GM21528 (cell line): Measurements from ENCODE around the gene MTUS2.
"Not testable (repeated sequence)": the region's sequence is repeated elsewhere in the genome, so short reads cannot be mapped to it uniquely, and the experiment has no call there.

Experiments
- ATAC-seq: cut with Tn5 transposase; IDR thresholded peaks from one replicate; pipeline ENCODE4 v1.9.1; 2021; ENCODE audit warnings: mild to moderate bottlenecking, moderate library complexity; ENCODE audit not compliant: unreplicated experiment, low FRiP score

Gene MTUS2

DNA sequence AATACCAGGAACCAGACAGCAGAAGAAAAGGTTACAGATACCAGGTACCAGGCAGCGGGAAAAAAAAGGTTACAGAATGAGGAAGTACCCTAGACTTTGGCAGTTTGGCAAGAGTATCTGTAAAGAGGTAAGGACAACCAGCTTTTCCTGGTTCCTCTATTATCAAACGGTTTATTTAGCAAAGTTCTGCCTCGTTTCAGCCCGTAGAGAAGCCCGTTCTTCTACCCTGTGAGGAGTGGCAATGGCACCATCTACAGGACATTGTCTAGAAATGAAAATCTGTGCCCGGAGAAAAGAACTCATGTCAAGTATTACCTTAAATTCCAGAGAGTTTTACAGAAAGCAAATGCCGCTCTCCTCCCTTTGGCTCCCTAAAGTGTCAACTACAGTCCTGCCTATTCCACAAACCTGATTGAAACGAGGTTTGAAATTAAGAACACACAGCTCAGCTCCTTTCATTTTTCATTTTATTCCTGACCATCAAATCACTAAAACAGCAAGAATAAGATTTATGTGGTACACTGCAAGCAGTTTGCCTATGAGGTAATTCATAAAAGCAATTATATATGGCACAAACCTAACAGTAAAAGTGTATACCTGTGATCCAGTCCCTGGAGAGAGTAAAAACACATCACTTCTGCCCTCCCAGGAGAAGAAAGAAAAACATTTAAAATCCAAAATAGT lies 549.1 kb downstream of the MTUS2 start:
- ATAC-seq, result no peak

DNA sequence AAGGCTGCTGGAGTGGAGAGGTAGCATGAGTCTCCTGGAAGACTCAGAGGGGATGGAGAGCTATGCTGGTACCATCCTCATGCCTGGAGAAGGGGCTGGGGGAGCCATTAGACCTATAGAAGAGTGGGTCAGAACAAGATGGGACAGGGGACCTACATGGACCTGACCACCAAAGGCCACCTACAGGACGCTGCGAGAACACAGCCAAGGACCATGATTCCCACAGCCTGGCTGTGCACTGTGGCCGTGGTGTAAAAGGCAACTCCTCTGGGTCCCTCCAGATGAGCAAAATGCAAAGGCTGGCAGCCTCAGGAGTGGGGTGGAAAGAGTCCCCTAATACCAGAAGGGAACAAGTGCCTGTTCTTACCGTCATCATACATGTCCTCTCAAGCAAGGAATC lies 559.1 kb downstream of the MTUS2 start:
- ATAC-seq, result no peak

DNA sequence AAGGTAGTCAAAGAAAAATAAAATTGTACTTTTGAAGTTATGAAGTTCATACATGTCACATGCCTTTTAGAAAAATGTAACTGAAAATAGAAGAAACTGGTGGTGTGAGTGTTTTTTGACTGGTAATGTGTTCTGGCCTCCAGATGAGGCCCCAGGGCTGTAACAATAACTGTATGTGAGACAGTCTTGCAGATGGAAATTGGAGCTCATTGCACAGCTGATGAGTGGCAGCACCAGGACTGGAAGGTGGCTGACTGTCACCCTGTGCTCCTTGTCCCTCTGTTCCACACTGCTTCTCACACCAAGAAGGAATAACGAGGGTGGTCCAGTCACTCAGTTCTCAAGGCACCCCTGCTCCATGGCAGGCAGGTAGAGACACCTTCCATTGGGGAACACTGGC lies 559.7 kb downstream of the MTUS2 start:
- no peak for ATAC-seq

DNA sequence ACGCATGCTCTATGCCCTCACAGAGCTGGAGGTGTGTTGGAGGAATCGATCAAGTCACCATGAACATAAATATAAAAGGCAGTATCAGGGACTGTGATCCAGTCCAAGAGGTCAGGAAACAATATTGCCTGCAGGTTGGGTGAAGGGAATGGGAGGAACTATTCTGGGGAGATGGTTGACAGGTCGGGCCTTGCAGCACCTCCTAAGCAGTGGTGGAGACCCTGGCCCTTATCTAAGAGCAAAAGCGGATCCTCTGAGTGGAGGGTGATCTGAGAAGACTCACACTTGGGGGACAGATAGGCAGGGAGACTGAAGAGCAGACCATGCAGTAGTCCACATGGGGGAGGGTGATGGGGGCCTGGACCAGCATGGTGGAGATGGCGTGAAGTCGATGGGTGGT lies 561.9 kb downstream of the MTUS2 start:
- ATAC-seq, result no peak

DNA sequence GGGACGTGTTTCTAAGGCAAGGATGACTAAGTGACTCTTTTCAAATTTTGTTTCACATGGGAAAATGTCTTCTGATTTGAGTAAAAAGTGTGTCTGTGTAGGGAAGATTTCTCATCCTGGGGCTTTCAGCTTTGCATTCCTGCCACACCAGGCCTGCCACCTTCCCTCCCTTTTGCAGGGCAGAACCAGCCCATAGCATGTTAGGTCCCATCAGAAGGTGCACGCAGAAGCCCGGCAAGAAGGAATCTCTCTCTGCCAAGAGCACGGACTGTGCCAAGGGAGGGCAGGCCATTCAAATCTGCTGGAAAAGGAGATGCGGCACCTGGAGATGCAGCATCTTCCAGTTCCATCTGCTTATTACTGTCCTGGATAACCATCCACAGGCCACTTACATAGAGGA lies 563.3 kb downstream of the MTUS2 start:
- ATAC-seq, result no peak

DNA sequence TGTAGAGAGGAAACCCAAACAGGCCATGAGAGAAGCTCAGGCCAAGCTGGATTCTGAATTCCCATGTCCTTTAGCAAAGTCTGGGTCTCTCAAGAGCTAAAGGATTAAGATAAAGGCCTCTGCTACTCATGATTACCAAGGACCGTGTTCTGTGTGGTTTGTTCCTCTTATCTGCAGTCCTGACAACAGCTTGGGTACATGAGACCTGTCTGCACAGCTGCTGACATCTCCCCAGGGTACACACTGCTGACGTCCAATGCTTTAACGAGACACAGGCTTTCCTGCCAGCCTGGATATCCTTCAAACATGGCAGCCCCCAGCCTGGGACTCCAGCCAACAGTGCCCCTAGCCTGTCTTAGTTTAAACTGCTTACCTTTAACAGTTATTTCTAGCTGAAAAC lies 564.3 kb downstream of the MTUS2 start:
- ATAC-seq, result no peak

DNA sequence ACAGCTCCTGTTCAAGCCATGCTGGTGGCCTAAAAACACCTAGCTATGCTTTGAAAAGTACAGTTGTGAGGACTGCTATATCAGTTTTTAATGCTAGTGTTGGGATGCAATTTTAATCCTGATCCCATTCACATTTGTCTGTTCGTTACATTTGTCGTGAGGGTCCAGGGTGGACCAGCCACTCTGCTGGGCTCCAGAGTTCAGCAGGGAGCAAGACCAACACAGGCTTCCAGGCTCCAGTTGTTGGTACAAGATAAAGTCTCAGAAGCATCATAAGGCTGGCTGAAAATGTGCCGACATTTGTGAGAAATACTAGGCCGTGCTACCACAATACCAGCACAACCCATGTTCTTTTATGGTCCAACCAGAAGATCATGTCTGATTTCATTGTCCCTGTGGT lies 564.7 kb downstream of the MTUS2 start:
- ATAC-seq, result no peak

DNA sequence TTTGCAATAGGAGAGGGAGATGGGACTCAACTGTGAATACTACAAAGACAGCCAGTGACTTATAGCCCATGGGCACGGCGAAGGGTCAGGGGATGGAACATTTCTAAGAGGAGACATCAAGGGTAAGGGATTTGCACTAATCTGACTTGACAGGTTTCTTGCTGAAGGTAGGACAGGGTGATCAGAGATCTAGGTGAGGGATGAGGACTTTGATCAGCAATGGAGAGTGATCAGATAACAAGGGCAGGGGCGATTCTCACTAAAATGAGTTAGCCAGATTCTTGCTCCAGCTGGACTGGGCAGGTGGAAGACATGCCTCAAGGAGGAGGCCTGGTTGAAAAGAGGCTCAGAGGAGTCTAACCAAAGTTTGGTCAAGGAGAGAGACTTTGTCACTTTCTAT lies 566.1 kb downstream of the MTUS2 start:
- ATAC-seq, result no peak

DNA sequence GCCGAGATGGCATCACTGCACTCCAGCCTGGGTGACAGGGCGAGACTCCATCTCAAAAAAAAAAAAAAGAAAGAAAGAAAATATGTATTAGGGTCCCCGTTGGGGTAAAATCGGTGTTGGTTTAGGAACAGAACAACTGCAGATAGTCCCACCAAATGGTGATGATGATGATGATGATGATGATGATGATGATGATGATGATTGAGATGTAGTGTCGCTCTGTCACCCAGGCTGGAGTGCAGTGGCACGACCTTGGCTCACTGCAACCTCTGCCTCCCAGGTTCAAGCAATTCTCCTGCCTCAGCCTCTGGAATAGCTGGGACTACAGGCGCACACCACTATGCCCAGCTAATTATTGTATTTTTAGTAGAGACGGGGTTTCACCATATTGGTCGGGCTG lies 570.5 kb downstream of the MTUS2 start:
- not testable (repeated sequence) for ATAC-seq

DNA sequence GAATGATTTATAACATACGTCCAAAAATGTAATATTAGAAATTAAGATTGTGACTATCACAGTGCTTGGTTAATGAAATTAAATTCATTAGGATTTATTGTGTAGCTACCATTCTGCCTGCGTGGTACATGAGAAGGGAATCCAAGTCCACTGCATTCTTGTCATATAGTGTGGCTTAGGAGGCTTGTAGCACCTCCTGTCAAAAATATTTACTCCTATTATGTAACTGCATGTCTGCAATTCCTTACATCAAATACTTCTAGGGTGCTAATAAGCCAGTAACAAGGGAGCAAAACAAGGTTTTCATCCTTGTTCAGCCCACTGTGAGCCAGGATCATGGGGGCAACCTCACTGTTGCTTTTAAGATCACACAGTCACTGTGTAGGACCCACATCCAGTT lies 576.3 kb downstream of the MTUS2 start:
- ATAC-seq, result no peak

DNA sequence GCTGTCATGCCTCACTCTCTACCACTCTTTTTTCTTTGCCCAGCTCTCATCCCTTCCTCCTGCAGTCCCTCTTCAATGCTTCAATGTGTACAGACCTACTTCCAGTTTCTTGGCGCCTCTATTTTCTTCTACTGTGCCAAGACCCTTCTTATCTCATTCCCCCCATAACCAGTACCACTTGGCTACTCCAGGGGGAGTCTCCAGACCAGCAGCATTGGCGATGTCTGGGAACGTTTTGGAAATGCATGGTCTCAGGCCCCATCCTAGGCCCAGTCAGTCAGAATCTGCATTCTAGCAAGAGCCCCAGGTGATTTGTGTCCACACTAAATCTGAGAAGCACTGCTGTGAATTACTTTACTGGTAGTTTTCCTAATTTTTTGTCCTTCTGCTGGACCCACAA lies 577.1 kb downstream of the MTUS2 start:
- no peak for ATAC-seq

DNA sequence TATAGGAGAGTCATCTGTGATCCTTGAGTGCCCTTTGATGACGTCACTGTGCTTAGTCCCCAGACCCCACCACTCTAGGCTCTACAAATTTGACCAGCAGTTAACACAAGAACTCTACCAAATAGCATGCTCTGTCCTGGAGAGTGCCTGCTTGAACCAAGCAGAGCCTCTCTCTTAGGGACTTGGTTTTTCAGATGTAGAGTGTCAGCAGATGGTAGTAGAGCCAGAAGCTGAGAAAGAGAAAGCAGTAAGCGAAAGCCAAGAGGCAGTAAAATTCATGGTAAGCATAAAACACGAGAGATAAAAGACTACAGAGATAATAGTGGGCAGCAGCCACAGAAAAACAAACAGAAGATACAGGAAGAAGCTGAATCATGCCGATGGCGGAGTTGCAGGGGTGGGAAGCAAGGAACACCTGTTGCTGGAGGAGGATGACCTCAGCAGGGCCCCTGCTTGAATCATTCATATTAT lies 582.1 kb downstream of the MTUS2 start:
- ATAC-seq, result no peak

DNA sequence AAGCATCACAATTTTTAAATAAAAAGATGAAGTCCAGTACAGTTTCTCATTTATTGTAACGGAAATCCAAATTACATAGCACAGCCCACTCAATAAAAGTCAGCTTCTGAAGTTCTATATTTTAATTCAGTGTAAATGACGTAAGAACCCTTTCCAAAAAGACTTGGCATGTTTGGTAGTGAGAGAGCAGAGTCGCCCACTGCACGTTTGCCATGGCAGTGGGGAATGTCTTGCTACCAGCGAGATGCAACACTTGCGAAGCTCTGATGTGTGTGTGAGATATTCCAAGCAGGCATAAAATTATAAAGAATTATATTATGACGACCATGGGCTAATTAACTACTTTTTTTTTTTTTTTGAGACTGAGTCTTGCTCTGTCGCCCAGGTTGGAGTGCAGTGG lies 585.3 kb downstream of the MTUS2 start:
- ATAC-seq, result no peak

DNA sequence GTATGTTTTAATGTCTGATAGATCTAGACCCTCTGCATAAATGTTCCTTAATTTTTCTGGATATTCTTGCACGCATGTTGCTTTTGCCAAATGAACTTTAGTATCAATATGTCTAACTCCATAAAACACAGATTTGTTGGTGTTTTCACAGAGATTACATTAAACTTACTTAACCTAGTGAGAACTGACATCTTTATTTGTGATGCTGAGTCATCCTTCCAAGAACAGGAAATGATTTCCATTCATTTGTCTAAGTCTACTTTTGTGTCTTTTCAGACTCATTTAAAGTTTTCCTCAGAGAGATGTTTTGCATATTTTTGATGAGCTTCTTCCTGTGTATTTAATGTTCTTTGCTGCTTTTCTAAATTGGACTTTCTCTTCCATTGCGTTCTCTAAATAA lies 591.3 kb downstream of the MTUS2 start:
- no peak for ATAC-seq

DNA sequence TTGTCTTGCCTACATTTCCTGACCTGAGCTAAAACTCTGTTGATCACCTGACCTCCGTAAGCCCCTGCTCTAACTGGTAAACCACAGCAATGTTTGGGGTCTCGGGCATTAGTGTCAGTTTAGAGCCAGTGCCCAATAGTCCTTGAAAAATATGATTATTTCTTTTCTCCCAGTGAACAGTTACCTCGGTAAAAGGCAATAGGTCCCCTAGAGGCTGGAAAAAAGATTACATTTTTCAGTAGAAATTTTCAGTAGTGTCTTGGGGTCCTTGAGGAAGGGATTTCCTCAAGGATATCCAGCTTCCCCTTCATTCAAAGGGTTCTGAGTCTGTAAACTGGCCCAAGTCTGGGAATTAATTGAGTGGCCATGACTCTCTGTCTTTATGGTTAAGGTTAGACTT lies 597.9 kb downstream of the MTUS2 start:
- no peak for ATAC-seq

DNA sequence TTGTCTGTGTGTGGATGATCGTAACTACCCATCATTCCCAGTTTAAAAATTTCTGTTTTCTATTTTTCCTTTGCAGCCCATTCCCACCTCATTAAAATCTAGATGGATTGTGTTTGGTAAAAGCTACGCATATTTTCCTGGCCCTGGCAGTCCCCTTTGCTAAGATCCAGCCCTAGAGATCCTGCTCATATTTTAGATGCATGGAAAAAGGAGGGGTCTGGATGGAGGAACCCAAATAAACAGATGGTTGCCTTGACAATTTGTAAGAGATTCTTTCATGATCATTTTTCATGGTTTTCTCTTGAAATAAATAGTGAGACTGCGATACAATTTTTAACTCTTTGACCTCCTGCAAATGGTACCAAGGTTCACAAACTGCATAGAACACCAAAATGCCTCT lies 601.0 kb downstream of the MTUS2 start:
- no peak for ATAC-seq

DNA sequence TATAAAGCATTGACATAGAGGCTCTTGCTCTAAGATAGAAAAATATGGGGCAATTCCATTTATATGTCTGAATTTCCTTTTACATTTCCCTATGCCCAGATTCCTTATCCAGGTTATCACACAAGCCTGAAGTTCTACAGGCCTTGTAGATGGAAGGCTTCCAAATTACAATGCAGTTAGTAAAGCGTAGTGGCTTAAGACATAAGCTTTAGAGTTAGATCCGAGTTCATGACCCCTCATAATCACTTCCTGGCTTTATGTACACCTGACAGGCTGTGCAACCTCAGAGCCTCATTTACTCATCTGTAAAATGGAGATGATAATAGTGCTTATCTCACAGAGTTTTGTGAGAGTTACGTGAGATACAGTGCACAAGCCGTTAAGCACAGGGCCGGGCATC lies 601.9 kb downstream of the MTUS2 start:
- ATAC-seq, result no peak

DNA sequence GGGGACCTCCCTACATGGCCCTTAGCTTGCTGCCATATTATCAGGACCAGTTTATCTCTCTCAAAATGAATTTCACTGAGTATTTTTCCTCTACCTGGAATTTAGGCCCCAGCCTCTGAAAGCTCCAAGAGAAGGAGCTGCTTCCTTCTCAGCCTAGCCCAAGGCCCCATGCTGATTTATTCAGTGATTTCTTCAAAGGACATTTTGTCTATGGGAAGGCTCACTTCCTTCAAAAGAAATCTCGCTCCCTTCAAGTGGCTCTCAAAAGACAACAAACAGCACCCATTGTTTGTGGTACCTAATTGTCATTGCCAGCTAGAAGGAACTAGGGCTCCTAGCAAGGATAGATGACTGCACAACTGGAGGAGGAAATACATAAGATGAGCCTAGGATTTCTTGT lies 602.9 kb downstream of the MTUS2 start:
- no peak for ATAC-seq

DNA sequence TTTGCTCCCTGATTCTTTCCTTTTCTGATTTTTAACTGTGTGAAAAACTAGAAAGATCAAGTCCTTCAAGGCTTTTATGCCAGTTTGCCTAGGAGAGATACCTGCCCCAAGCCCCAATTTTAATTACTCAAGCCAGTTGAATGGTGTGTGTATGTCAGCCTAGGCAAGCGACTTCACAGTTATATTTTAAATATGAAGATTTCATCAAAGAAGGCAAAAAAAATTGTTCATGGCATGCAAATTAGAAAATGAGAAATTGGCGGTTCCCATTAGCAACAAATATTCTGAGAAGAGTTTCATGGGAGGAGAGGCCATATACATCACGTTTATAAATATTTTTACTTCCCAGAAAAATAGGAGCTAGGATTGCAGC lies 607.8 kb downstream of the MTUS2 start:
- no peak for ATAC-seq

DNA sequence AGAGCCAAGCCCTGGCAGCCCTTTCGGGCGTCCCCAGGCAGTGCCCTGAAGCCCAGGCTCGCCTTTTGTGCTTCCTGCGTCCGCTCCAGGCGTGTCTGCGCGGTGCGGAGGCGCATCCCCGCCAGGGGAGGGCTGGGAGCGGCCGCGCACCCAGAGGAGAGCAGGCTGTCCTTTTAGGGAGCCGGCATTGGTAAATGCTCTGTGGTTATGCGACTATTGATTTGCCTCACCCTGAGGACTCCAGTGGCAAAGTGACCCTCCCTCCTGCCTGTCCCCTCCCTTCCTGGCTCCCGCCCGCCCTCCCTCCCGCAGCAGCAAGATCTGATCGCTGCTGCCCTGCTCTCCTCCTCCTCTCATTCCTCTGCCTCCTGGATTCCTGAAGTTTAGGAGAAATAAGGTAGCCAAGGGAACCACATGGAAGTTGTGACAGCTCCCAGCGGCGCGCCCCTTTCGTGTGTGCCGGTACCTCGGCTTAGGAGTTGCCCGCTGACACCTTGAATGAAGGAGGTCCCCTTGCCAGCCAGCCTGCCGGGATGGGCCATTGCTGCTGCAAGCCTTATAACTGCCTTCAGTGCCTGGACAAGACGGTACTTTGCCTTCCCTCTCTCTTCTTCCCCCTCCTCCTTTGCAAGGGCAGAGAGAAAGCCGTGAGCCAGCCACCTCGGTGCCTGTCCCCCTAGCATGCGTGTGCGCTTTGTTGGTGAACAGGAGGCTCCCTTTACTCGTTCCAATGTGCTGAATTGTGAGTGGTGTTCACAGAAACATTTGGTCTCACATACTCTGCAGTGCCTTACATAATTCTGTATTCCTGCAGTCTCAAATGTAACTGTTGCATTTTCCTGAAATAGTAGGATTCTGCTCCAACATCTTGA lies 608.4 kb downstream of the MTUS2 start:
- no peak for ATAC-seq

DNA sequence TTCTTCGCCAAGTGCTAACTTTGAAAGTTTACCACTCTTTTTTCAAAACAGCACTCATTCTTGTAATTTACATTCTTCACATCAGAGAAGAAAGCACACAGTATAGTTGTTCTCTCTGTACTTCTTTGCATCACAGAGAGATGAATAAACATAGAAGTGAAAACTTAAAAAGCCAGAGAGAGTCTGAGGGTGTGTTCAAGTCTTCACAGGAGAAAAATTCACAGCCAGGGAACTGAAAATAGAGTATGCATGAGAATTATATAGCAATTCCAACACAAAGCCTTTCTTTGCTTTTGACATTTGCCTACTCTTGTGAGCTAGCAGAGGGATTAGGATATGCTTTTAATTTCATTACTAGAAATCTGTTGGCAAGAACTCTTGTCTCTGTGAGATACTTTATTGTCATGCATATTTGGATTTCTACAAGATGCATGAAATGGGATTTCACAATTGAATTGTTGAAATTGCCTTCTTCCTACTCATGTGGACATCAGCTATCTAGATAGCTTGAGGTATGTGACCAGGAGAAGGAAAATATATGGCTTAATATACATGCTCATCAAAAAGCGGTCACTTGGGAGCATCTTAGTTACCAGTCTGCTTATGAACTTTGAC lies 609.3 kb downstream of the MTUS2 start:
- ATAC-seq, result no peak
